K562 (cell line): ENCODE measurements around the gene TRPM8. TPM values are rescaled to one million over a fixed set of nuclear protein-coding genes. Genes with fewer than 3 reads are reported as not detected.
"Not testable (repeated sequence)": the region's sequence is repeated elsewhere in the genome, so short reads cannot be mapped to it uniquely, and the experiment has no call there.

Experiments
- ATAC-seq: fragments of 200-7000 bp; cut with Tn5 transposase; 3 replicates; pipeline ENCODE4 v1.9.1; 2020; ENCODE audit warnings: moderate library complexity
- BruUV-seq: library from RNA; stranded (reverse); fragments of 400-500 nt; replicated peaks from 2 replicates; lab custom pipeline; 2021; lab: Mats Ljungman, UMichigan
- CTCF ChIA-PET: fragments of 300-600 bp; formaldehyde crosslinking; extraction: SDS; loops from one replicate; lab custom pipeline; 2021; ENCODE audit warnings: low intra/inter-chr PET ratio; lab: Yijun Ruan, JAX
- POLR2A ChIA-PET: fragments of 300-600, 350-650 bp; sonication (Branson Sonifier 250); formaldehyde crosslinking; extraction: SDS; loops from one replicate; lab custom pipeline; 2021; ENCODE audit warnings: antibody characterized with exemption, inconsistent platforms; lab: Yijun Ruan, JAX
- DNase-seq, 4 experiments: peaks; one replicate each; pipeline versions ENCODE4 v3.0.0 to v3.0.0-alpha.2; 2011 to 2018; ENCODE audit warnings: low spot score in 3 of 4, mixed read lengths in 3 of 4; ENCODE audit errors: extremely low read depth in 1 of 4
- FAIRE-seq: peaks from 2 replicates; lab custom pipeline; 2011; peaks lifted over from hg19 to GRCh38; lab: Jason Lieb, UNC
- H2AFZ ChIP-seq: 2 replicates; pipeline ENCODE4 v1.6.0; 2011; ENCODE audit warnings: low read depth, low read length, control low read depth, inconsistent platforms
- H3K27ac ChIP-seq: fragments of 200-600 bp; 3 replicates; pipeline ENCODE4 v1.8.0; 2011; ENCODE audit warnings: low read depth, mild to moderate bottlenecking, control low read depth, inconsistent platforms, low read length, moderate library complexity, mixed read lengths; ENCODE audit errors: extremely low read depth
- H3K27me3 ChIP-seq, 2 experiments: fragments of 300-600 bp in 1 of 2; 2 replicates in 1 of 2; 3 replicates in 1 of 2; pipeline versions ENCODE4 v1.6.0 to v1.8.0; 2011; ENCODE audit warnings: inconsistent platforms in 2 of 2, low read length in 2 of 2, mild to moderate bottlenecking in 1 of 2, mixed read lengths in 1 of 2, moderate library complexity in 1 of 2; ENCODE audit not compliant: control insufficient read depth in 2 of 2, insufficient read depth in 2 of 2
- H3K36me3 ChIP-seq: fragments of 300-600 bp; 3 replicates; pipeline ENCODE4 v1.8.0; 2011; ENCODE audit warnings: mild to moderate bottlenecking, low read length, inconsistent platforms; ENCODE audit not compliant: control insufficient read depth, insufficient read depth
- H3K4me1 ChIP-seq, 2 experiments: fragments of 200-600 bp in 1 of 2; replicated peaks in 1 of 2; 2 replicates in 1 of 2; 3 replicates in 1 of 2; pipeline versions ENCODE4 v1.5.1 to v1.8.0; 2011; ENCODE audit warnings: inconsistent platforms in 2 of 2, low read length in 2 of 2, mild to moderate bottlenecking in 1 of 2, mixed read lengths in 1 of 2, moderate library complexity in 1 of 2; ENCODE audit not compliant: control insufficient read depth in 2 of 2, insufficient read depth in 2 of 2
- H3K4me2 ChIP-seq: 2 replicates; pipeline ENCODE4 v1.6.1; 2011; ENCODE audit warnings: low read length, control low read depth, inconsistent platforms, mixed read lengths; ENCODE audit not compliant: insufficient read depth
- H3K4me3 ChIP-seq: fragments of 200-600 bp; sonication (generic), shearing (Covaris generic); 2 replicates; pipeline ENCODE4 v1.5.1; 2016; ENCODE audit warnings: control low read depth, inconsistent platforms
- H3K79me2 ChIP-seq: fragments of 200-600 bp; 3 replicates; pipeline ENCODE4 v1.8.0; 2011; ENCODE audit warnings: low read length, inconsistent platforms; ENCODE audit not compliant: control insufficient read depth, insufficient read depth
- H3K9ac ChIP-seq, 2 experiments: 2 replicates each; pipeline versions ENCODE4 v1.6.0 to v1.6.1; 2011; ENCODE audit warnings: low read depth in 2 of 2, low read length in 2 of 2, control low read depth in 1 of 2, inconsistent platforms in 1 of 2, mild to moderate bottlenecking in 1 of 2, mixed read lengths in 1 of 2; ENCODE audit not compliant: insufficient read depth in 1 of 2
- H3K9me1 ChIP-seq: one replicate; pipeline ENCODE4 v1.6.0; 2011; ENCODE audit warnings: inconsistent platforms, mild to moderate bottlenecking, low read length, moderate library complexity; ENCODE audit not compliant: control insufficient read depth, insufficient read depth
- H3K9me3 ChIP-seq: replicated peaks from 2 replicates; pipeline ENCODE4 v1.5.1; 2011; ENCODE audit warnings: low read depth, low read length, inconsistent platforms; ENCODE audit not compliant: control insufficient read depth, insufficient read depth
- H4K20me1 ChIP-seq: replicated peaks from 2 replicates; pipeline ENCODE4 v1.6.1; 2011; ENCODE audit warnings: low read length, inconsistent platforms, mixed read lengths; ENCODE audit not compliant: control insufficient read depth, insufficient read depth
- MAZ ChIP-seq, 2 experiments: fragments of 450-650 bp in 1 of 2; sonication (generic) in 1 of 2; formaldehyde crosslinking; IDR thresholded peaks in 1 of 2; conservative IDR thresholded peaks in 1 of 2; 2 replicates each; pipeline versions ENCODE4 v1.4.0 to v1.5.0; 2020; ENCODE audit warnings: mild to moderate bottlenecking in 1 of 2, missing genetic modification reagents in 1 of 2
- ZBTB17 ChIP-seq: fragments of 450-650 bp; formaldehyde crosslinking; IDR thresholded peaks from 2 replicates; pipeline ENCODE4 v1.4.0; 2020; ENCODE audit warnings: mild to moderate bottlenecking
- ZNF134 ChIP-seq: fragments of 250-450 bp; sonication (Bioruptor Pico); conservative IDR thresholded peaks from 2 replicates; pipeline ENCODE4 v1.4.0; 2020
- WGBS: fragments of 100-300 bp; shearing (Covaris generic); methylation state at CpG from one replicate; pipeline ENCODE4 v1.1.6; 2016; ENCODE audit warnings: low coverage, mixed read lengths; ENCODE audit not compliant: insufficient coverage; ENCODE audit errors: missing lambda C conversion rate; 5-methylcytosine and 5-hydroxymethylcytosine counted together
- in situ Hi-C: fragments of 300-500 bp; cut with MboI; formaldehyde crosslinking; loops from 4 replicates; pipeline ENCODE4 v1.15.0; 2018; ENCODE audit warnings: inconsistent platforms, mixed read lengths
- intact Hi-C: fragments of 100-400 bp; cut with micrococcal nuclease; formaldehyde crosslinking; loops from 2 replicates; pipeline ENCODE4 v1.14.2; 2022
- polyA plus RNA-seq, 8 experiments: library from polyadenylated mRNA; depleted of rRNA in 4 of 8; stranded (reverse) in 5 of 8; unstranded in 3 of 8; fragments of >200 nt; fragmentation: Nextera tagmentation in 2 of 8; fragmentation: Illumina TruSeq in 1 of 8; extraction: Ambion mirVana in 2 of 8; extraction: Trizol in 1 of 8; gene quantifications; 2 replicates each; pipeline versions ENCODE4 v1.2.1 to v1.2.3, GENCODE V29; 2011 to 2014; ENCODE audit warnings: inconsistent platforms in 1 of 8, missing spikeins in 1 of 8
- total RNA-seq, 7 experiments: library from RNA; depleted of rRNA in 6 of 7; stranded (reverse); fragments of >200 nt in 6 of 7; fragmentation: Illumina TruSeq in 2 of 7; extraction: Trizol in 2 of 7; gene quantifications; 2 replicates each; pipeline versions ENCODE4 v1.2.1 to v1.2.3, GENCODE V29; 2011 to 2021; ENCODE audit warnings: low replicate concordance in 1 of 7

The TRPM8 gene
- total and polyA plus RNA-seq, 9 of the 15 experiments (the other 6 are each of a cell fraction or from before 2014, with no cell fraction given), result not detected

DNA sequence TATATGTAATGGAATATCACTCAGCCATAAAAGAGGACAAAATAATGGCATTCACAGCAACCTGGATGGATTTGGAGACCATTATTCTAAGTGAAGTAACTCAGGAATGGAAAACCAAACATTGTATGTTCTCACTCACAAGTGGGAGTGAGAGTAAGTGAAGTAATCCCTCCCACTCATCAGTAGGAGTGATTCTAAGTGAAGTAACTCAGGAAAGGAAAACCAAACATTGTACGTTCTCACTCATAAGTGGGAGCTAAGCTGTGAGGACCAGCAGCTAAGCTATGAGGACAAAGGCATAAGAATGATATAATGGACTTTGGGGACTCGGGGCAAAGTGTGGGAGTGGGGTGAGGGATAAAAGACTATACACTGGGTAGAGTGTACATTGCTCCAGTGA lies 20.9 kb upstream of the TRPM8 start:
- H3K4me3 ChIP-seq, H2AFZ ChIP-seq, H3K27me3 ChIP-seq, ATAC-seq, H3K36me3 ChIP-seq, intact Hi-C loops, CTCF ChIA-PET, H3K27ac ChIP-seq, POLR2A ChIA-PET, H4K20me1 ChIP-seq, DNase-seq, H3K9me3 ChIP-seq, H3K79me2 ChIP-seq, H3K4me2 ChIP-seq, FAIRE-seq, BruUV-seq, H3K9me1 ChIP-seq, in situ Hi-C loops, H3K4me1 ChIP-seq, H3K9ac ChIP-seq: not testable (repeated sequence)
- WGBS, result 0% methylated on average over 2 of the region's 2 CpGs

DNA sequence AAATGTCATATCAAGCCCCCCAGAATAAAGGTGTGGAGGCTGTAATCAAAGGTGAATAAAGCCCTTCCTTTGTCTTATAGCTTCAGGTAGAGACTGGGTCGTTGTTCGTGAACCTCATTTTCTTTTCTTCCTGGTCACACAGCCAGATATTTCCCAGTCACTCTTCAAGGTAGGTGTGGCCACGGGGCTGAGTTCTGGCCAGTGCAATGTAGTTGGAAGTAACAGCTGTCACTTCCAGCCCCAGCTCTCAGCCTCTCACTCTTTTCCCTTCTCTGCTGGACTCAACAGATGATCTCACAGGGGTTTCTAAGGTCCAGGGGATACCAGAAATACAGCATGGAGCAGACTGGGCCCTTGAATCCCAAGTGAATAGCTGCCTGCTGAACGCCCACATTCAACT lies 15.8 kb upstream of the TRPM8 start:
- peaks cover 2 to 3% of the 10 kb centered on the region in 2 experiments; a peak in 4 of 5 replicates for H3K27me3 ChIP-seq
- H3K79me2 ChIP-seq, result no peaks in the 10 kb centered on the region
- DNase-seq (no peak), FAIRE-seq (no peak), ATAC-seq (no peak)
- TF ChIP-seq ZBTB17 (no peak), MAZ (CRISPR knock-in tag; conservative IDR thresholded peaks at IDR 0.05 in 1 of 2, IDR thresholded peaks at IDR 0.05 in 1 of 2) (no peak), ZNF134 (CRISPR knock-in tag) (no peak)
- no peaks in the 10 kb centered on the region for H3K4me1 ChIP-seq
- intact Hi-C loops (no loop called here), in situ Hi-C loops (no loop called here)
- ChIA-PET POLR2A (interaction anchor here (1.1 kb wide), 1 partner anchor 12 kb away, joined by 3 read pairs; no protein-coding TSS in a partner anchor), CTCF (no interaction called here)
- no peaks in the 10 kb centered on the region for H3K9me1 ChIP-seq
- H3K9me3 ChIP-seq, result no peaks in the 10 kb centered on the region
- WGBS, result 0% methylated on average over 4 of the region's 4 CpGs
- H3K9ac ChIP-seq, result no peak overlapping the region
- no peaks in the 10 kb centered on the region for H4K20me1 ChIP-seq
- no peak overlapping the region for H2AFZ ChIP-seq
- no peaks in the 10 kb centered on the region for H3K36me3 ChIP-seq
- no TSS peak for BruUV-seq
- no peak overlapping the region for H3K4me3 ChIP-seq
- H3K4me2 ChIP-seq, result no peak overlapping the region
- no peak overlapping the region for H3K27ac ChIP-seq
